Neural progenitor cell (in vitro differentiated cells): Measurements from ENCODE around the gene EPHX1. TPM values are rescaled to one million over a fixed set of nuclear protein-coding genes. Genes with fewer than 3 reads are reported as not detected.

Experiments
- DNase-seq: peaks from one replicate; pipeline ENCODE4 v3.0.0-alpha.2; 2016; ENCODE audit warnings: low spot score
- H2AFZ ChIP-seq: fragments of 200-600 bp; sonication (generic); replicated peaks from 2 replicates; pipeline ENCODE4 v1.6.1; 2016; ENCODE audit warnings: antibody characterized with exemption
- H3F3A ChIP-seq: fragments of 200-600 bp; sonication (generic); 2 replicates; pipeline ENCODE4 v1.6.1; 2016; ENCODE audit warnings: antibody characterized with exemption, low read depth
- H3K27ac ChIP-seq: fragments of 200-600 bp; sonication (generic); 2 replicates; pipeline ENCODE4 v1.5.1; 2016; ENCODE audit warnings: mild to moderate bottlenecking
- H3K27me3 ChIP-seq: fragments of 200-600 bp; sonication (generic); 2 replicates; pipeline ENCODE4 v1.6.1; 2016; ENCODE audit warnings: mild to moderate bottlenecking, moderate library complexity
- H3K36me3 ChIP-seq: fragments of 200-600 bp; sonication (generic); 2 replicates; pipeline ENCODE4 v1.5.1; 2016
- H3K4me1 ChIP-seq: fragments of 200-600 bp; sonication (generic); 2 replicates; pipeline ENCODE4 v1.6.1; 2016; ENCODE audit warnings: mixed run types
- H3K4me2 ChIP-seq: fragments of 200-600 bp; sonication (generic); 2 replicates; pipeline ENCODE4 v1.6.1; 2016
- H3K4me3 ChIP-seq: fragments of 200-600 bp; sonication (generic); 2 replicates; pipeline ENCODE4 v1.5.1; 2016
- H3K79me2 ChIP-seq: fragments of 200-600 bp; sonication (generic); 2 replicates; pipeline ENCODE4 v1.6.1; 2016; ENCODE audit warnings: low read depth
- H3K9ac ChIP-seq: fragments of 200-600 bp; sonication (generic); 2 replicates; pipeline ENCODE4 v1.6.1; 2016
- H3K9me3 ChIP-seq: fragments of 200-600 bp; sonication (generic); 2 replicates; pipeline ENCODE4 v1.5.1; 2016; ENCODE audit warnings: low read depth
- H4K20me1 ChIP-seq: fragments of 200-600 bp; sonication (generic); 2 replicates; pipeline ENCODE4 v1.6.1; 2016; ENCODE audit warnings: low read depth
- H3K27ac Mint-ChIP-seq: 3 replicates; pipeline ENCODE4 v1.8.0; 2021; ENCODE audit warnings: mixed read lengths
- H3K27me3 Mint-ChIP-seq: 2 replicates; pipeline ENCODE4 v1.8.0; 2022; ENCODE audit warnings: low read depth, mild to moderate bottlenecking, inconsistent platforms, moderate library complexity, mixed read lengths; ENCODE audit not compliant: insufficient read depth
- H3K36me3 Mint-ChIP-seq: 3 replicates; pipeline ENCODE4 v1.8.0; 2021; ENCODE audit warnings: mixed read lengths
- H3K4me1 Mint-ChIP-seq: 3 replicates; pipeline ENCODE4 v1.8.0; 2021; ENCODE audit warnings: mixed read lengths
- H3K4me3 Mint-ChIP-seq: 3 replicates; pipeline ENCODE4 v1.8.0; 2021; ENCODE audit warnings: mild to moderate bottlenecking, moderate library complexity, mixed read lengths
- H3K9me3 Mint-ChIP-seq: 3 replicates; pipeline ENCODE4 v1.8.0; 2020; ENCODE audit warnings: mixed read lengths
- CTCF ChIP-seq: fragments of 200-600 bp; sonication (generic); IDR thresholded peaks from 2 replicates; pipeline ENCODE4 v1.5.1; 2017; ENCODE audit warnings: antibody characterized with exemption, mild to moderate bottlenecking
- EZH2 ChIP-seq: fragments of 200-600 bp; sonication (generic); IDR thresholded peaks from 2 replicates; pipeline ENCODE4 v1.6.1; 2017; ENCODE audit warnings: antibody characterized with exemption, mild to moderate bottlenecking, moderate library complexity
- EZH2phosphoT487 ChIP-seq: fragments of 200-600 bp; sonication (generic); IDR thresholded peaks from 2 replicates; pipeline ENCODE4 v1.6.1; 2017; ENCODE audit warnings: antibody characterized with exemption
- total RNA-seq: library from RNA; depleted of rRNA; stranded (reverse); fragments of >200 nt; gene quantifications from 2 replicates; pipeline ENCODE4 v1.2.3, GENCODE V29; 2015; ENCODE audit warnings: low replicate concordance

Gene EPHX1
- total RNA-seq, 1 donor from 2014 or later = 4.3 TPM

GRCh38 chr1:225872075-225872430 is 62.1 kb downstream of the EPHX1 start:
- Histone ChIP-seq H3K9me3 (no peaks in the 10 kb centered on the region), H3K4me2 (no peak overlapping the region), H3F3A (no peaks in the 10 kb centered on the region), H4K20me1 (no peaks in the 10 kb centered on the region), H3K4me1 (no peaks in the 10 kb centered on the region), H3K9ac (no peak overlapping the region), H3K27me3 (no peaks in the 10 kb centered on the region), H3K79me2 (no peaks in the 10 kb centered on the region), H3K4me3 (no peak overlapping the region), H2AFZ (no peak overlapping the region), H3K27ac (no peak overlapping the region), H3K36me3 (no peaks in the 10 kb centered on the region)
- Mint-ChIP-seq H3K36me3 (peaks cover 7% of the 10 kb centered on the region), H3K27me3 (no peaks in the 10 kb centered on the region), H3K4me3 (no peak overlapping the region), H3K9me3 (no peaks in the 10 kb centered on the region), H3K4me1 (peaks cover 2% of the 10 kb centered on the region), H3K27ac (no peak overlapping the region)
- DNase-seq = no peak
- TF ChIP-seq CTCF = no peak
- TF ChIP-seq EZH2phosphoT487 = no peak
- no peak for TF ChIP-seq EZH2

GRCh38 chr1:225873281-225873850 is 63.4 kb downstream of the EPHX1 start:
- H3K4me1 Mint-ChIP-seq = peaks cover 10% of the 10 kb centered on the region
- H3K4me3 Mint-ChIP-seq = no peak overlapping the region
- Histone ChIP-seq H3K27ac (no peak overlapping the region), H3K9me3 (no peaks in the 10 kb centered on the region), H3F3A (no peaks in the 10 kb centered on the region), H3K27me3 (no peaks in the 10 kb centered on the region), H3K4me3 (no peak overlapping the region), H3K4me2 (no peak overlapping the region), H2AFZ (no peak overlapping the region), H3K9ac (no peak overlapping the region), H3K36me3 (no peaks in the 10 kb centered on the region), H3K4me1 (no peaks in the 10 kb centered on the region), H3K79me2 (no peaks in the 10 kb centered on the region), H4K20me1 (no peaks in the 10 kb centered on the region)
- DNase-seq = no peak
- peaks cover 7% of the 10 kb centered on the region for H3K36me3 Mint-ChIP-seq
- peaks cover under 1% of the 10 kb centered on the region for H3K27me3 Mint-ChIP-seq
- TF ChIP-seq CTCF (no peak), EZH2phosphoT487 (no peak), EZH2 (no peak)
- H3K9me3 Mint-ChIP-seq = no peaks in the 10 kb centered on the region
- no peak overlapping the region for H3K27ac Mint-ChIP-seq

GRCh38 chr1:225874431-225874830 is 64.5 kb downstream of the EPHX1 start:
- no peaks in the 10 kb centered on the region for H3K9me3 Mint-ChIP-seq
- Histone ChIP-seq H2AFZ (no peak overlapping the region), H3K9me3 (no peaks in the 10 kb centered on the region), H4K20me1 (no peaks in the 10 kb centered on the region), H3K36me3 (no peaks in the 10 kb centered on the region), H3K4me3 (no peak overlapping the region), H3K27me3 (no peaks in the 10 kb centered on the region), H3K79me2 (no peaks in the 10 kb centered on the region), H3K27ac (no peak overlapping the region), H3K4me2 (no peak overlapping the region), H3K9ac (no peak overlapping the region), H3K4me1 (no peaks in the 10 kb centered on the region), H3F3A (no peaks in the 10 kb centered on the region)
- peaks cover 4% of the 10 kb centered on the region for H3K27me3 Mint-ChIP-seq
- H3K27ac Mint-ChIP-seq = no peak overlapping the region
- TF ChIP-seq EZH2phosphoT487 = no peak
- no peak for TF ChIP-seq EZH2
- TF ChIP-seq CTCF = no peak
- H3K36me3 Mint-ChIP-seq = peaks cover 7% of the 10 kb centered on the region
- H3K4me3 Mint-ChIP-seq = no peak overlapping the region
- peaks cover 10% of the 10 kb centered on the region for H3K4me1 Mint-ChIP-seq
- DNase-seq = no peak
